BE2C (cell line): Measurements from ENCODE around the gene HTR3C. TPM values are rescaled to one million over a fixed set of nuclear protein-coding genes. Genes with fewer than 3 reads are reported as not detected.
"Not testable (repeated sequence)": the region's sequence is repeated elsewhere in the genome, so short reads cannot be mapped to it uniquely, and the experiment has no call there.

Experiments
- DNase-seq: peaks from one replicate; pipeline ENCODE4 v3.0.0-alpha.2; 2020
- H3K27me3 ChIP-seq: fragments of 250-450 bp; sonication (Bioruptor Pico); 2 replicates; pipeline ENCODE4 v1.5.1; 2020; ENCODE audit warnings: mild to moderate bottlenecking
- H3K36me3 ChIP-seq: fragments of 250-450 bp; sonication (Bioruptor Pico); 2 replicates; pipeline ENCODE4 v1.5.1; 2020; ENCODE audit warnings: mild to moderate bottlenecking
- H3K4me1 ChIP-seq: fragments of 250-450 bp; sonication (Bioruptor Pico); 2 replicates; pipeline ENCODE4 v1.5.1; 2020
- H3K4me3 ChIP-seq: 2 replicates; pipeline ENCODE4 v1.5.1; 2011; ENCODE audit warnings: low read depth, low read length
- H3K9me3 ChIP-seq: fragments of 250-450 bp; sonication (Bioruptor Pico); 2 replicates; pipeline ENCODE4 v1.5.1; 2020
- polyA plus RNA-seq: library from polyadenylated mRNA; unstranded; fragments of >200 nt; gene quantifications from one replicate; pipeline ENCODE4 v1.2.1, GENCODE V29; 2012; ENCODE audit warnings: low read depth, missing spikeins; ENCODE audit not compliant: insufficient read length, insufficient read depth
- TF ChIP-seq, protein P1 (sequence below): IDR thresholded peaks from 2 replicates; pipeline ENCODE4 v1.5.1; 2012; ENCODE audit warnings: mild to moderate bottlenecking, low read depth, low read length

Gene HTR3C, protein sequence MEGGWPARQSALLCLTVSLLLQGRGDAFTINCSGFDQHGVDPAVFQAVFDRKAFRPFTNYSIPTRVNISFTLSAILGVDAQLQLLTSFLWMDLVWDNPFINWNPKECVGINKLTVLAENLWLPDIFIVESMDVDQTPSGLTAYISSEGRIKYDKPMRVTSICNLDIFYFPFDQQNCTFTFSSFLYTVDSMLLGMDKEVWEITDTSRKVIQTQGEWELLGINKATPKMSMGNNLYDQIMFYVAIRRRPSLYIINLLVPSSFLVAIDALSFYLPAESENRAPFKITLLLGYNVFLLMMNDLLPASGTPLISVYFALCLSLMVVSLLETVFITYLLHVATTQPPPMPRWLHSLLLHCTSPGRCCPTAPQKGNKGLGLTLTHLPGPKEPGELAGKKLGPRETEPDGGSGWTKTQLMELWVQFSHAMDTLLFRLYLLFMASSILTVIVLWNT
- polyA plus RNA-seq = not detected

DNA sequence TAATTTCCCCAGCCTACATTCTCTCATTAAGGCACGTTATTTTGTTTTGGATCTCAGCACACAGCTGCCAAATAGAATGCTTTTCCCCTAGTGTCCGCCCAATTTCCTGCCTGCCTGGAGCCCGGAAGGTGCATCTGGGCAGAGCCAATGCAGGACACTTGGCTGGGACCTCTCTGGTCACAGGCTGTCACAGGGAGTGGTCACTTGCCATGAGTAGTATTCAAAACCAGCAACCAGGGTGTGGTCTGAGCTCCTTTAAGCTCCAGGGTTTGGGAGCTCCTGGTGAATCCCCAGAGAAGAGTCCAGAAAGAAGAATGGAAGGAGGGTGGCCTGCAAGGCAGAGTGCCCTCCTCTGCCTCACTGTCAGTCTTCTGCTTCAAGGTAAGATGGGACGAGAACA, at the start of gene HTR3C:
Gene HTR3C, plus strand, starts transcription at position 281 of the 400 bp plus-strand sequence. Its CDS starts 34 bp downstream, at position 315.
- H3K36me3 ChIP-seq = no peaks in the 10 kb centered on the region
- no peaks in the 10 kb centered on the region for H3K9me3 ChIP-seq
- H3K4me3 ChIP-seq = no peak within 1 kb of the TSS
- H3K27me3 ChIP-seq = 0 out of 2 replicates have a peak, but pooled peaks cover 4% of the 10 kb centered on the region
- no peak for DNase-seq
- TF ChIP-seq, protein P1, sequence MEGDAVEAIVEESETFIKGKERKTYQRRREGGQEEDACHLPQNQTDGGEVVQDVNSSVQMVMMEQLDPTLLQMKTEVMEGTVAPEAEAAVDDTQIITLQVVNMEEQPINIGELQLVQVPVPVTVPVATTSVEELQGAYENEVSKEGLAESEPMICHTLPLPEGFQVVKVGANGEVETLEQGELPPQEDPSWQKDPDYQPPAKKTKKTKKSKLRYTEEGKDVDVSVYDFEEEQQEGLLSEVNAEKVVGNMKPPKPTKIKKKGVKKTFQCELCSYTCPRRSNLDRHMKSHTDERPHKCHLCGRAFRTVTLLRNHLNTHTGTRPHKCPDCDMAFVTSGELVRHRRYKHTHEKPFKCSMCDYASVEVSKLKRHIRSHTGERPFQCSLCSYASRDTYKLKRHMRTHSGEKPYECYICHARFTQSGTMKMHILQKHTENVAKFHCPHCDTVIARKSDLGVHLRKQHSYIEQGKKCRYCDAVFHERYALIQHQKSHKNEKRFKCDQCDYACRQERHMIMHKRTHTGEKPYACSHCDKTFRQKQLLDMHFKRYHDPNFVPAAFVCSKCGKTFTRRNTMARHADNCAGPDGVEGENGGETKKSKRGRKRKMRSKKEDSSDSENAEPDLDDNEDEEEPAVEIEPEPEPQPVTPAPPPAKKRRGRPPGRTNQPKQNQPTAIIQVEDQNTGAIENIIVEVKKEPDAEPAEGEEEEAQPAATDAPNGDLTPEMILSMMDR = no peak
- no peaks in the 10 kb centered on the region for H3K4me1 ChIP-seq

DNA sequence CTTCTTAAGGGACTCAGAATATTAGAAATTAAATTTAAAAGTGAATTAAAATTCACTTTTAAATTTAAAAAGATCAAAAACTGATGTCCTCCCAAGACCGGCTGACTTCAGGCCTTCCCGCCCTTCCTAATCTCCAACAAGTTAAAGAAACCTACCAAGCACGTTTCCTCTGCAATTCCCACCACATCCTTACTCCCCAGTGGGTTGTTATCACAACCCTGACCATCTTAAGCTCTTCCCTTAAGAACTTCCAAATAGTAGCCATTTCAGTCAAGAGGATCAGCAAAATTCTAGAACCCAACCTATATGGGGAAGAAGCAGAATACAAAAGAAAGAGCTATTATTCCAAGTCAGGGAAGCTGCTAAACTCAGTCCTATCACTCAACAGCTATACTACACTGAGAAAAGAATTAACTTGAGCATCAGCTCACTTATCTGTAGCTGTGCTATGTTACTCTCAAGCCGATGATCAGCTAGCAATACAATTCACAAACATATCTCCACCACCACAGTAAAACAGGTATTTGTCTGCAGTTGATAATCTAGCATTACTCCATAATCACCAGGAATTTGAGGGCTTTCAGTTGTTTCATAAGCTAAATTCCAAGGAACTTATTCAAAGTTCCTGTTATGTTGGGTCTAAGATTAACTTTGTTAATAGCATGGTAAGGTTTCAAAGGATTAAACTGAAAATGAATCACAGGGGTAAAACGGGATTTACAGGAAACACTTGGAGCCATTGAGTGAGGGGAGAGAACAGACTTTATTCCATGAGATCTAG, 49.5 kb upstream of the HTR3C start:
- DNase-seq = no peak
- Histone ChIP-seq H3K27me3 (no peaks in the 10 kb centered on the region; the same call in 1 of the 2 replicates), H3K36me3 (peaks cover 27% of the 10 kb centered on the region)

DNA sequence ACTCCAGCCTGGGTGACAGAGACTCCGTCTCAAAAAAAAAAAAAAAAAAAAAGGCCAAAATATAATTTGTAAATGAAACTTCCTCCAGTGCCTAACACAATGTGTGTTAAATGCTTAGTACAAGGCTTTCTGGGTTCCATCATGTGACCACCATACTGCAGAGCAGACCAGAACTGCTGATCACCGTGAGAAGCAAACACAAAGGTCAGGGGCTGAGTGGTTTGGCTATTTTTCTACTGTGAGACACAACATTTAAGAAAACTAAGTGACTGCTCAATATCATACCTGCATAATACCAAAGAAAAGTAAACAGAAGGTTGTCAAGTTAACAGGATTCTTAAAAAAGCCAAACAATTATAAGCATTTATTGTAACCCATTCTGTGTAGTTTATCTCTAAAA, 48.4 kb upstream of the HTR3C start:
- H3K4me3 ChIP-seq = no peak overlapping the region
- H3K9me3 ChIP-seq = no peaks in the 10 kb centered on the region
- H3K27me3 ChIP-seq = no peaks in the 10 kb centered on the region; the same call in 1 of the 2 replicates
- H3K4me1 ChIP-seq = peaks cover 13% of the 10 kb centered on the region
- H3K36me3 ChIP-seq = peaks cover 31% of the 10 kb centered on the region
- TF ChIP-seq, protein P1 = no peak
- no peak for DNase-seq

More for the DNA sequence above, 49.5 kb upstream of the HTR3C start:
- Histone ChIP-seq H3K4me1 (peaks cover 11% of the 10 kb centered on the region), H3K4me3 (no peak overlapping the region), H3K9me3 (no peaks in the 10 kb centered on the region)
- TF ChIP-seq, protein P1 = no peak

DNA sequence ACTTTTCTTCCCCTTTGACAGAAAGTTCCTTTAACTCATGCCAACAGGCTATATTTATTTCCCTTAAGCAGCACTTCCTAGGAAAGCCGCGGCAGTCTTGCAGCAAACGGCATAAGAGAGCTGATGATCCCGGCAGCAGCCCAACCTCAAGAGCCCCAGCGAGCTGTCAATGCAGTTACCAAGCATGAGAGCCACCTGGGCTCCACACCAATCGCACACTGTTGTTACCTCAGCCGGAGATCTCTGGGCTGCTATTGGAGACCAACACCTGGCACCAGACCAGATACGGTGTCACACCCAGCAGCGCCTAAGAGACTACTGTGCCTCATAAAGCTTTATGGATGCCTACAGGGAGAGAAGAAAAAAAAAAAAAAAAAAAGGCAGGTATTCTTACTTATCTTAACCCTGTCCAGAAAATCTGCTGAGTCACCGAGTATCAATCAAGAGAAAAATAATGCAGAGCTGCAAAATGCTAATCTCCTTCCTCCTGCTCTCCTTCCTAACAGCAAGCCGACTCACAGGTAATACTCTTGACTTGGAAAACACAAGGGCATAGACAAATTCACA, 46.8 kb upstream of the HTR3C start:
- Histone ChIP-seq H3K9me3 (no peaks in the 10 kb centered on the region), H3K27me3 (no peaks in the 10 kb centered on the region), H3K36me3 (peaks cover 30% of the 10 kb centered on the region), H3K4me3 (no peak overlapping the region), H3K4me1 (peaks cover 13% of the 10 kb centered on the region)
- TF ChIP-seq, protein P1 = no peak
- DNase-seq = peak; percentile 68

DNA sequence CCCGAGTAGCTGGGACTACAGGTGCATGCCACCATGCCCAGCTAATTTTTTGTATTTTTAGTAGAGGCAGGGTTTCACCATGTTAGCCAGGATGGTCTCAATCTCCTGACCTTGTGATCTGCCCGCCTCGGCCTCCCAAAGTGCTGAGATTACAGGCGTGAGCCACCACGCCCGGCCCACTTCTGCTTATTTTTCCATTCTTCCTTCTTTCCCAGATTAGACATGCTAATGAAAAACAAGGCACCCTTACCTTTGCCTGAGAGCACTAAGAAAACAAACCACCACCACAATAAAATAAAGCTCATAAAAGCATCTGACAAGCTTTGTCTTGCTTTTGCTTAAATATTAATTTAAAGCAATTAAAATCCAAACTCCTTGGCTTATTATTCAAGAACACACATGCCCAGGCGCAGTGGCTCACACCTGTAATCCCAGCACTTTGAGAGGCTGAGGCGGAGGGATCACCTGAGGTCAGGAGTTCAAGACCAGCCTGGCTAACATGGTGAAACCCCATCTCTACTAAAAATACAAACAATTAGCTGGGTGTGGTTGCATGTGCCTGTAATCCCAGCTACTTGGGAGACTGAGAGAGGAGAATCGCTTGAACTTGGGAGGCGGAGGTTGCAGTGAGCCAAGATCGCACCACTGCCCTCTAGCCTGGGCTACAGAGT, 45.6 kb upstream of the HTR3C start:
- H3K4me3 ChIP-seq, H3K9me3 ChIP-seq, DNase-seq, H3K27me3 ChIP-seq: not testable (repeated sequence)
- Histone ChIP-seq H3K4me1 (peaks cover 13% of the 10 kb centered on the region), H3K36me3 (peaks cover 26% of the 10 kb centered on the region)

DNA sequence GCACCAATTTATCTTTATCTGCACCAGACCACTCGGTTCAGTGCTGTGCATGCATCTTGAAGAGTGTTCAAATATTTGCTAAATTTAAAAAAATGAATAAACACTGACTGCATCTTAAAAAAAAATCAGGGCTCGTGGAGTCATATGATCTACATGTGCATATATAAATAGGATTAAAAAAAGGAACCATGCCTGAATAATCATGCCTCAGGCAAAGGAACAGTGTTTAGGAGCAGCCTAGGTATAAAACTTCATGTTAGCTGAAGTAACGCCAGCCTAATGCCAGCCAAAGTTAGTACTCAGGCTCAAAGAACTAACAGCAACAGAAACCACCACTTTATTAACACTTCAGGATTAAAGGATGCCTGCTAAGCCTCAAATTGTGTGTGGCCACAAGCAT, 44.7 kb upstream of the HTR3C start:
- Histone ChIP-seq H3K9me3 (no peaks in the 10 kb centered on the region), H3K27me3 (no peaks in the 10 kb centered on the region), H3K4me3 (no peak overlapping the region), H3K36me3 (peaks cover 33% of the 10 kb centered on the region), H3K4me1 (peaks cover 13% of the 10 kb centered on the region)
- DNase-seq = no peak
- TF ChIP-seq, protein P1 = no peak
